Endothelial cell of umbilical vein (primary cell): ENCODE measurements around the gene NOL6.

Source experiments
- CTCF ChIP-seq, 2 donors: IDR thresholded peaks; 1 replicate in 1 of 2; 2 replicates in 1 of 2; pipeline ENCODE4 v1.5.1; 2011; ENCODE audit warnings: low read length in 2 of 2, mild to moderate bottlenecking in 2 of 2, moderate library complexity in 2 of 2, control low read depth in 1 of 2, inconsistent platforms in 1 of 2, low read depth in 1 of 2; ENCODE audit not compliant: insufficient read depth in 1 of 2; ENCODE audit errors: extremely low read depth in 1 of 2
- JUN ChIP-seq: IDR thresholded peaks from 2 replicates; pipeline ENCODE4 v1.6.1; 2011; ENCODE audit warnings: borderline replicate concordance, low read depth; ENCODE audit not compliant: insufficient read length, insufficient read depth
- POLR2A ChIP-seq: IDR thresholded peaks from 2 replicates; pipeline ENCODE4 v1.6.1; 2012; ENCODE audit warnings: low read depth, mild to moderate bottlenecking, control low read depth, low read length
- POLR2AphosphoS5 ChIP-seq: IDR thresholded peaks from 2 replicates; pipeline ENCODE4 v1.6.1; 2012; ENCODE audit warnings: low read depth, mild to moderate bottlenecking, control low read depth, low read length, moderate library complexity; ENCODE audit not compliant: insufficient read depth

- no peak for TF ChIP-seq CTCF (IDR thresholded peaks at IDR 0.05; ENCODE audit: extremely low read depth in 1 of 2, insufficient read depth in 1 of 2, low read depth in 1 of 2, low read length in 2 of 2)
- no peak for TF ChIP-seq POLR2A
- no peak for TF ChIP-seq JUN
- TF ChIP-seq POLR2AphosphoS5, result no peak
Measured at GRCh38 chr9:33461492-33461891, 12.2 kb downstream of the NOL6 start.
